Osteocyte (in vitro differentiated cells): ENCODE measurements around the gene SEMA6B. TPM values are rescaled to one million over a fixed set of nuclear protein-coding genes. Genes with fewer than 3 reads are reported as not detected.

ENCODE experiments used
- DNase-seq: peaks from one replicate; pipeline ENCODE4 v3.0.0; 2021; ENCODE audit warnings: mixed read lengths; ENCODE audit not compliant: unreplicated experiment; ENCODE audit errors: extremely low spot score
- H3K27ac Mint-ChIP-seq: one replicate; pipeline ENCODE4 v1.8.0; 2021; ENCODE audit warnings: mild to moderate bottlenecking, mixed read lengths; ENCODE audit not compliant: unreplicated experiment
- H3K27me3 Mint-ChIP-seq: one replicate; pipeline ENCODE4 v1.8.0; 2021; ENCODE audit warnings: mixed read lengths; ENCODE audit not compliant: unreplicated experiment
- H3K36me3 Mint-ChIP-seq: one replicate; pipeline ENCODE4 v1.8.0; 2021; ENCODE audit warnings: mixed read lengths; ENCODE audit not compliant: unreplicated experiment
- H3K4me1 Mint-ChIP-seq: one replicate; pipeline ENCODE4 v1.8.0; 2021; ENCODE audit warnings: mixed read lengths; ENCODE audit not compliant: unreplicated experiment
- H3K4me3 Mint-ChIP-seq: one replicate; pipeline ENCODE4 v1.8.0; 2021; ENCODE audit warnings: mild to moderate bottlenecking, moderate library complexity, mixed read lengths; ENCODE audit not compliant: unreplicated experiment
- H3K9me3 Mint-ChIP-seq: one replicate; pipeline ENCODE4 v1.8.0; 2021; ENCODE audit warnings: mixed read lengths; ENCODE audit not compliant: unreplicated experiment
- total RNA-seq: library from RNA; stranded (reverse); gene quantifications from 2 replicates; pipeline ENCODE4 v1.2.1, GENCODE V29; 2021
- TF ChIP-seq, protein P1 (sequence below): fragments of 200-600 bp; sonication (generic); IDR thresholded peaks from 2 replicates; pipeline ENCODE4 v1.5.0; 2021; ENCODE audit warnings: antibody characterized with exemption, mild to moderate bottlenecking, moderate library complexity

SEMA6B gene
- total RNA-seq, 1 donor from 2014 or later, result 6.2 TPM

GRCh38 chr19:4502282-4503131, 57.0 kb downstream of the SEMA6B start:
- peak; percentile 83 for DNase-seq
- no peak overlapping the region for H3K27ac Mint-ChIP-seq
- TF ChIP-seq, protein P1, sequence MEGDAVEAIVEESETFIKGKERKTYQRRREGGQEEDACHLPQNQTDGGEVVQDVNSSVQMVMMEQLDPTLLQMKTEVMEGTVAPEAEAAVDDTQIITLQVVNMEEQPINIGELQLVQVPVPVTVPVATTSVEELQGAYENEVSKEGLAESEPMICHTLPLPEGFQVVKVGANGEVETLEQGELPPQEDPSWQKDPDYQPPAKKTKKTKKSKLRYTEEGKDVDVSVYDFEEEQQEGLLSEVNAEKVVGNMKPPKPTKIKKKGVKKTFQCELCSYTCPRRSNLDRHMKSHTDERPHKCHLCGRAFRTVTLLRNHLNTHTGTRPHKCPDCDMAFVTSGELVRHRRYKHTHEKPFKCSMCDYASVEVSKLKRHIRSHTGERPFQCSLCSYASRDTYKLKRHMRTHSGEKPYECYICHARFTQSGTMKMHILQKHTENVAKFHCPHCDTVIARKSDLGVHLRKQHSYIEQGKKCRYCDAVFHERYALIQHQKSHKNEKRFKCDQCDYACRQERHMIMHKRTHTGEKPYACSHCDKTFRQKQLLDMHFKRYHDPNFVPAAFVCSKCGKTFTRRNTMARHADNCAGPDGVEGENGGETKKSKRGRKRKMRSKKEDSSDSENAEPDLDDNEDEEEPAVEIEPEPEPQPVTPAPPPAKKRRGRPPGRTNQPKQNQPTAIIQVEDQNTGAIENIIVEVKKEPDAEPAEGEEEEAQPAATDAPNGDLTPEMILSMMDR, result no peak

GRCh38 chr19:4501691-4502090, 57.8 kb downstream of the SEMA6B start:
- TF ChIP-seq, protein P1, result no peak
- Mint-ChIP-seq H3K4me3 (no peak overlapping the region), H3K9me3 (no peaks in the 10 kb centered on the region), H3K4me1 (peaks cover 4% of the 10 kb centered on the region), H3K27ac (no peak overlapping the region), H3K27me3 (no peaks in the 10 kb centered on the region), H3K36me3 (peaks cover 12% of the 10 kb centered on the region)
- DNase-seq, result peak; percentile 84

More at GRCh38 chr19:4502282-4503131, 57.0 kb downstream of the SEMA6B start:
- Mint-ChIP-seq H3K9me3 (no peaks in the 10 kb centered on the region), H3K36me3 (peaks cover 12% of the 10 kb centered on the region), H3K4me3 (no peak overlapping the region), H3K27me3 (no peaks in the 10 kb centered on the region), H3K4me1 (peaks cover 4% of the 10 kb centered on the region)

DNA sequence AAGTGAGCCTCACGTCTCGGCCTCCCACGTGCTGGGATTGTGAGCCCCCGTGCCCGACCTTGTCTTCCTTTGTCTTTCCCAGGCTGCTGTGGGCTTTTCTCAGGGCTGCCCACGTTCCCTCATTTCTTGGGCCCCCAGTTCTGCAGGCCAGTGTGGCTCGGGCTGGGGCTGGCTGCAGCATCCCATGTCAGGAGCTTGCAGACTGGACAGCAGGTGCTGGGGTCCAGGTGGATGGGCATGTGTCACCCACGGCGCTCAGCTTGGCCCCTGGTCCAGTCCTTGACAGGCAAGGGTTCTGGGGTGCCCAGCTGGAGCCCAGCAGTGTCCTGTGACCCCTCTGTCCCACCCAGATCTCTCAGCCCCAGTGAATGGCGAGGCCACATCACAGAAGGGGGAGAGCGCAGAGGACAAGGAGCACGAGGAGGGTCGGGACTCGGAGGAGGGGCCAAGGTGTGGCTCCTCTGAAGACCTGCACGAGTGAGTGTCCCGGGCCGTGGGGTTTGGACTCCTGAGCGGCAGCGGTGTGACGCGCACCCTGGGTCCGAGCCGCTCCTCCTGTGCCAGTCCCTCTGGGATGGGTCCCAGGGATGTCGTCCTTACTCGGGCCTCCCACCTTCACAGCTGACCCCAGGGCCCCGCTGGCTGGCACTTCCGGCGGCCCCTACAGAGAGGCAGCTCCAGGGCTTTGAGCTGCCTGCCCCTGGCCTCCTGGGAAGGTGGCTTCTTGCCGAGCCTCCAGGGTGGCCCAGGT, 58.5 kb downstream of the SEMA6B start:
- TF ChIP-seq, protein P1, result no peak
- DNase-seq, result peak; percentile 83
- Mint-ChIP-seq H3K27ac (no peak overlapping the region), H3K4me1 (no peaks in the 10 kb centered on the region), H3K27me3 (no peaks in the 10 kb centered on the region), H3K4me3 (no peak overlapping the region), H3K9me3 (no peaks in the 10 kb centered on the region), H3K36me3 (peaks cover 9% of the 10 kb centered on the region)

GRCh38 chr19:4499855-4500254, 59.6 kb downstream of the SEMA6B start:
- Mint-ChIP-seq H3K36me3 (peaks cover 4% of the 10 kb centered on the region), H3K9me3 (no peaks in the 10 kb centered on the region), H3K27me3 (no peaks in the 10 kb centered on the region), H3K27ac (no peak overlapping the region), H3K4me1 (no peaks in the 10 kb centered on the region), H3K4me3 (no peak overlapping the region)
- TF ChIP-seq, protein P1, result no peak
- peak; percentile 74 for DNase-seq

- Mint-ChIP-seq H3K27me3 (no peaks in the 10 kb centered on the region), H3K36me3 (peaks cover 7% of the 10 kb centered on the region), H3K4me1 (no peaks in the 10 kb centered on the region), H3K4me3 (no peak overlapping the region), H3K9me3 (no peaks in the 10 kb centered on the region), H3K27ac (no peak overlapping the region)
- TF ChIP-seq, protein P1, result no peak
- DNase-seq, result peak; percentile 82
Measured at GRCh38 chr19:4499318-4499717, 60.2 kb downstream of the SEMA6B start.
